Mesenteric fat pad (tissue), 1 donor: ENCODE results near the gene DLGAP5. TPM values are rescaled to one million over a fixed set of nuclear protein-coding genes. Genes with fewer than 3 reads are reported as not detected.

ENCODE experiments used
- DNase-seq: peaks from one replicate; pipeline ENCODE4 v3.0.0-alpha.2; 2020; ENCODE audit warnings: low spot score
- long read RNA-seq: library from polyadenylated mRNA; unstranded; transcript quantifications from one replicate; pipeline ENCODE4 v2.0.0, GENCODE V29; 2020
- total RNA-seq: library from RNA; stranded (reverse); fragmentation: NEBNext Ultra II Directional; extraction: Animal tissue kit (Norgen Biotek cat#: 25700); gene quantifications from one replicate; pipeline ENCODE4 v1.2.1, GENCODE V29; 2021
- donor health status: DM: yes; HTN: yes; CAD: no.

The DLGAP5 gene, protein sequence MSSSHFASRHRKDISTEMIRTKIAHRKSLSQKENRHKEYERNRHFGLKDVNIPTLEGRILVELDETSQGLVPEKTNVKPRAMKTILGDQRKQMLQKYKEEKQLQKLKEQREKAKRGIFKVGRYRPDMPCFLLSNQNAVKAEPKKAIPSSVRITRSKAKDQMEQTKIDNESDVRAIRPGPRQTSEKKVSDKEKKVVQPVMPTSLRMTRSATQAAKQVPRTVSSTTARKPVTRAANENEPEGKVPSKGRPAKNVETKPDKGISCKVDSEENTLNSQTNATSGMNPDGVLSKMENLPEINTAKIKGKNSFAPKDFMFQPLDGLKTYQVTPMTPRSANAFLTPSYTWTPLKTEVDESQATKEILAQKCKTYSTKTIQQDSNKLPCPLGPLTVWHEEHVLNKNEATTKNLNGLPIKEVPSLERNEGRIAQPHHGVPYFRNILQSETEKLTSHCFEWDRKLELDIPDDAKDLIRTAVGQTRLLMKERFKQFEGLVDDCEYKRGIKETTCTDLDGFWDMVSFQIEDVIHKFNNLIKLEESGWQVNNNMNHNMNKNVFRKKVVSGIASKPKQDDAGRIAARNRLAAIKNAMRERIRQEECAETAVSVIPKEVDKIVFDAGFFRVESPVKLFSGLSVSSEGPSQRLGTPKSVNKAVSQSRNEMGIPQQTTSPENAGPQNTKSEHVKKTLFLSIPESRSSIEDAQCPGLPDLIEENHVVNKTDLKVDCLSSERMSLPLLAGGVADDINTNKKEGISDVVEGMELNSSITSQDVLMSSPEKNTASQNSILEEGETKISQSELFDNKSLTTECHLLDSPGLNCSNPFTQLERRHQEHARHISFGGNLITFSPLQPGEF
- not detected for total RNA-seq
- long read RNA-seq, partial matches to known transcripts, result 0 of 1 reads
- long read RNA-seq, other reads (novel, unspliced or antisense), result 0 of 1 reads

DNA sequence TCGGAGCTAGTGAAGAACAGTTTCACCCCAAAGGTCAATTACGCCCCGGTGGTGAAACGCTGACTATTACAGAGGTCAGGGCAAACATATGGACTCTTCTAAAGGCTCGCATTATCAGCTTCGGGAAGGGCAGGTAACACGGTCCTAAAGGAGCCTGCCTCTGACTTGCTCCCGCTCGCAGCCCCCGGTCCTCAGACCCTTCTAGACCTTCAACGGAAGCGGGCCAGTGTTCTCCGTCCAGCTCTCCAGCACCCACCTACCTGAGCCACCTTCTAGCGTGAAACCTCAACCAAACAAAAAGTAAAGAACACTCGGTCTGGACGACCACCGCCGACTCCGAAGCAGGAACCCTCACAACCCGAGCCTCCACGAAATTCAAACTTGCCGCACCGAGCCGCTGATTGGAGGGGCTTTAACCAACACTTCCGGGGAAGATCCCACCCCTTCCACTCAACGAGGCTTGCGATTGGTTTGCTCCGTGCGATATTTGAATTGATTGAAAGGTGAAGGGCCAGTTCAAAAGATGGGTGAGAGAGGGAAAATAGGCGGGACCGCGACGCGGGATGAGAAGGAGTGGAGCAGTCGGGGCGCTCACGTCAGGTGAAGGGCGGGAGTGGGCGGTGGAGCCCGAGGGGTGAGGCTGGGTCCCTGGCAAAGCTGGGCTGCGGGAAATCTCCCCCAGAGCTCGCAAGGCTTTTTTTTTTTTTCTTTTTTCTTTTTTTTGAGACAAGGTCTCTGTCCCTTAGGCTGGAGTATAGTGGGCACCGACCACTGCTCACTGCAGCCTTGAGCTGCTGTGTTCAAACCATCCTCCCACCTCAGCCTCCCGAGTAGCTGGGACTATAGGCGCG is at the start of gene DLGAP5:
Gene DLGAP5 (minus strand): TSS at position 383 of the 851 bp plus-strand sequence. CDS start 2,406 bp downstream, outside the sequence.
- peak; percentile 93 for DNase-seq

DNA sequence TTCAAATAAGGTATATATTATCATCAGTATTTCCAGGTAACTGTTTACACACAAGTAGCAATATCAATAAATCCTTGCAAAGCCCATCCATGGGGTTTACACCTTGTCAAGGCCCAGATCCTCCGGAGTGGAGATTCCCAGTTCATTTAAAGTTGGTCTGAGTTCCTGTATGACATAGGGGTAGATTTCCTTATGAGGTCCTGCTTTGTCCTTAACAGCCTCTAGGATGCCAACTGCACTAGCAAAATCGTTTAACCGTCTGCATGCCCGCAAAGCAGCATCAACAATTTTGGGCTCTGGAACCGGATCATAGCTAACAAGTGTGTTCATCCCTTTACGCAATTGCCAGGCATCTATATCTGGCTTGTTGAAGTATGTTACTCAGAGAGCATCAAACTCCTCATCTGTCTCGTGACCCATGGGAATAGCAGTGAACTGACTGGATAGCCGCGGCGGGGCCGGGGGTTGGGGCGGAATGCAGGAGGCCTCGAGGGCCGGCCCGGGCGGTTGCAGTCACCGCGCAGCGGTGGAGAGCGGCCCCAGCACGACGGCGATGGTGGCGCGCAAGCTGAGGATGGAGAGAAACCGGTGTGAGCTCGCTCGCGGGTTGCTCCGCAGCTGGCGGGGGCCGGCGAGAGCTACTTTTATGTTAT is 49.3 kb upstream of the DLGAP5 start:
- no peak for DNase-seq

DNA sequence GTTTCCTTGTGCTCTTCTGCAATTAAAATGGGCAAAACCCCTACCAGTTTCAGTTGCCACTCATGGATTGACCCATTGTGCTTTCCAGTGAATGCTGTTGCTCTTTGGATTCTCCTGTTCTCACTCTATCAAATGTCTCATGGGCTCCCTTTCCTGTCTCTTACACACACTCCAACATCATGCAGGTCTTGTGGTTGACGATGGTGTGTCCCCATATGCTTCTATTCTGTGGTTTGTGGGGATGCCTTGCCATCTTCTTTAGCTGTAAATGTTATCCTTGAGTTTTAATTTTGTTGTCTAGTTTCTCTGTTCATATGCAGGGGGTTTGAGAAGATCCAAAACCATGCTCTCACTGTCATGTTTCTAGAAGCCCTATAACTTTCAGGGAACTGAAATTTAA is 47.9 kb upstream of the DLGAP5 start:
- DNase-seq, result no peak

DNA sequence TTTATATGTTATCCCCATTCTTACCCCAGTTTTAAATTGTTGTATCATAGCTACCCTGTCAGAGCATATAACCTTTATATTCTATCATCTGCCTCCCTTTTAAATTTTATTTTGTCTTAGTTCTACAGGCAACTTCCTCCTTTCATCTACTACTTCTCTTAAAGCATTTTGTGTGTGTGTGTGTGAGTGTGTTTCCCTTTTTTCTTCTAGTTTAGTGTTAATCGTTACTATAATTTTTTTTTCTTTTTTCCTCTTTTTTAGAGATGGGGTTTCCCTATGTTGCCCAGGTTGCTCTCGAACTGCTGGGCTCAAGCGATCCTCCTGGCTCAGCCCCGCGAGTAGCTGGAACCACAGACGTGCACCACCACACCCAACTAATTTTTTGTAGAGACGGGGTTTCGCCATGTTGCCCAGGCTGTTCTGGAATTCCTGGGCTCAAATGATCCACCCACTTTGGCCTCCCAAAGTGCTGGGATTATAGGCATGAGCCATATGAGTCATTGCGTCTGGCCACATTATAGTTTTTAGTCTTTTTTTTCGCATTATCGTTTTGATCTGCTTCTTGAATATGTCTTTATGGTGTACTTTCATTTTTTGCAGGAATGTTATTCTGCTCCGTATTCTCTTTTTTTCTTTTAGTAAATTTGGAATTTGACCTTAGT is 46.8 kb upstream of the DLGAP5 start:
- no peak for DNase-seq

DNA sequence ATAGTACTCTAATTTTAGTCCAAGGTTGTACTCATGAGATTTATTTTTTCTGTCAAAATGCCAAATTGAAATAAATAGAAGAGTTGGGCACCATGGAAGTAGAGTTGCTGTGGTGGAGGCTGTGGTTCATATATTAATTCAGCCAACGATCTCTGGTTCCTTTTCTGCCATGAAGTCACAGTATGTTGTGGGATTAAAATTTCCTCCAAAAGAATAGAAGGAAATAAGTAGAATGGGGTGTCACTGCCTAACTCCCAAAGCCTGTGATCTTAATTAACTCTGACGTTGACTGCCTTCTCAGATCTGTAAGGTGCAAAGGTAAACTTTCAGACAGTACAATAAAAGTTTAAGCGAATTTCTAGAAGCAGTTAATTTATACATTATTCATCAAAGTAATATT is 42.2 kb upstream of the DLGAP5 start:
- DNase-seq, result no peak

DNA sequence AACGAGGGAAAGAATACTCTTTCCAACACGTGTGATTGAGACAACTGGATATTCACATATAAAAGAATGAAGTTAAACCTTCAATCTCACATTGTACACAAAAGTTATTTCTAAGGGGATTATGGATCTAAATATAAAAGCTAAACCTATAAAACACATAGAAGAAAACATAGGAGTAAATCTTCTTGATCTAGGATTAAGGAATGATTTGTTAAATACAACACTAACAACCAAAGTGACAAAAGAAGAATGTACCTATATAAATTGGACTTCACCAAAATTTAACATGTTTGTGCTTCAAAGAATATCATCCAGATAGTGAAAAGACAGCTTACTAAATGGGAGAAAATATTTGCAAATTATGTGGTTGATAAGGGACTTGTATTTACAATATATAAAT is 36.9 kb upstream of the DLGAP5 start:
- DNase-seq, result no peak

DNA sequence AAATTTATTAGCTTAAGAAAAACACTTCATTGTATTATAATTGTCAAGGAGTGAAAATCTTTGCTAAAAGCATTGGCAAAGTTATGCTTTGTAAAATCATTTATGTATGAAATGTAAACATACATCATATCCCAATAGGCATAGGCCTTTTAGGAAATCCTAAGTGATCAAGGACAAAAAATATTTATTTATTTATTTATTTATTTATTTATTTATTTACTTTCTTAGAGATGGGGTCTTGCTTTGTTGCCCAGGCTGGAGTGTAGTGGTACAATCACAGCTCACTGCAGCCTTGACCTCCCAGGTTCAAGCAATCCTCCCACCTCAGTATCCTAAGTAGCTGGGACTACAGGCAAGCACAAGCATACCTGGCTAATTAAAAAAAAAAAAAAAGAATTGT is 32.0 kb upstream of the DLGAP5 start:
- no peak for DNase-seq

DNA sequence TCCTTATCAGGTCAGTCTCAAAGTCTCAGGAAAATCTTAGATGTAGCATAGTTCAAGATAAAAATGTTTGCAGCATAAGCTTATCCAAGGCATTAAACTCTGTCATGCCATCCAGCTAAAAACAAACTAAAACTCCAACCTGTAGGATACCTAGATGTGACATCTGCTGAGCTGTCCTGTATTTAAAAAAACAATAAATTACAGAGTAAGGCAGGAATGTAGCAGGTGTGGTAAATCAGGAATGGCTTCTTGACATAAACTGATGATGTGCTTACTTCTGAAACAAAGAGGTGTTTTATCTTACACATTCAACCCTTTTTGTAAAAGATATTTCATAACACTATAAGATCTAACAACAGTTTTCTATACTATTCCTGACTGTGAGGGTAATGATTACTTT is 30.6 kb upstream of the DLGAP5 start:
- no peak for DNase-seq

DNA sequence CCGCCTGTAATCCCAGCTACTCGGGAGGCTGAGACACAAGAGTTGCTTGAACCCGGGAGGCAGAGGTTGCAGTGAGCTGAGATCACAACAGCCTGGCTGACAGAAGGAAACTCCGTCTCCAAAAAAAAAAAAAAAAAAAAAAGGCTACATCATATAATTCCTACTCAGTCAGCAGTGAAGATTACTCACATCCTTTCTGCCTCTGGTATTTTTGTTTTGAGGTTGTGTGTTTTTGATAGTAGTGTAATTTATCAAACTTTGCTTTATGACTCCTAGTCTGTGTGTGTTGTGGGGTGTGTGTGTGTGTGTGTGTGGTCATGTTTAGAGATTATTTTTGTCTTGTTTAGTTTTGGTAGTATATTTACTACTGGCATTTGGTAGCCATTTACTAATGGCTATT is 29.8 kb upstream of the DLGAP5 start:
- DNase-seq, result no peak

DNA sequence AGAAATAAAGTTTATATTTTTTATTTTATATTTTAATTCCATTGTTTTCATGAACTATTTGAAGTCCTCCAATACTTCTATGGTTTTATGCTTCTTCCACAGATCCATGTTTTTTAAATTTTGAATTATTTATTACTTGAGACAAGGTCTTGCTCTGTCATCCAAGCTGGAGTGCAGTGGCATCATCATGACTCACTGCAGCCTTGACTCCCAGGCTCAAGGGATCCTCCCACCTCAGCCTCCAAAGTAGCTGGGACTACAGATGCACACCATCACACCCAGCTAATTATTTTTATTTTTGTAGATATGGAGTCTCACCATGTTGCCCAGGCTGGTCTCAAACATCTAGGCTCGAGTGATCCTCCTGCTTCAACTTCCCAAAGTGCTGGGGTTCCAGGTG is 28.8 kb upstream of the DLGAP5 start:
- DNase-seq, result no peak

DNA sequence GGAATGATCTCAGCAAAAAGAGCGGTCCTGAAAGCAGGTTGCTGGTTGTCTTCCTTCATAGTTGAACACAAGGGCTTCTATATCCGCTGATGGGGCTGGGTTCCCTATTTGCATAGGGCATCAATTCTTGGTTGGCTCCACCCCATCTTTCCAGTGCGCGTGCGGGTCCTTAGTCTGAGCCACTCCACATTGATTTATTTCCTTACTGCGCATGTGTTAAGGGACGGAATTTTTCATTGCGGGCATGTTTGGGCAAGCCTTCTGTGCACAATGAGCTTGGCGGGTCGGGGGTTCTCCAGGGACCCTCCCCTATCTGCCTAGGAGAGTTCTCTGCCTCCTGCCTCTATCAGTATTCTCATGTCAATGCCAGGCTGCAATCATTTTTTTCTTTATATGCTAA is 21.2 kb upstream of the DLGAP5 start:
- DNase-seq, result no peak

DNA sequence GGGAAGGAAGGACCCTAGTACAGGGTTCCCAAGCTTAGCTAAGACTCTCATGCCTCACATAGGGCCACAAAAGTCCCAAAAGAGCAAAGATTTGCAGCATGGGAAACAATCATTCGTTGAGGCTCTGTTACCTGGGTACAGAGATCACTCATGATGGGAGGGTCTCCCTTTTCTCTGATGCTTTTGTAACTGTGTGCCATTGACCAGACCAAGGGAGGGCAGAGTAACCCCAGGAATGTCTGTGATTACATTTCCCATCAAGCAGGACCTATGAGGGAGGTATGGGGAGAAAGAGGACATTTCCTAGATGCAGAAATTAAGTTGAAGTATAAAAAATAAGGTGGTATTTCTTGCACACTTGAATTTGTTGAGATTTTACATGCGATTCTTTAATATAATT is 16.4 kb upstream of the DLGAP5 start:
- DNase-seq, result no peak

DNA sequence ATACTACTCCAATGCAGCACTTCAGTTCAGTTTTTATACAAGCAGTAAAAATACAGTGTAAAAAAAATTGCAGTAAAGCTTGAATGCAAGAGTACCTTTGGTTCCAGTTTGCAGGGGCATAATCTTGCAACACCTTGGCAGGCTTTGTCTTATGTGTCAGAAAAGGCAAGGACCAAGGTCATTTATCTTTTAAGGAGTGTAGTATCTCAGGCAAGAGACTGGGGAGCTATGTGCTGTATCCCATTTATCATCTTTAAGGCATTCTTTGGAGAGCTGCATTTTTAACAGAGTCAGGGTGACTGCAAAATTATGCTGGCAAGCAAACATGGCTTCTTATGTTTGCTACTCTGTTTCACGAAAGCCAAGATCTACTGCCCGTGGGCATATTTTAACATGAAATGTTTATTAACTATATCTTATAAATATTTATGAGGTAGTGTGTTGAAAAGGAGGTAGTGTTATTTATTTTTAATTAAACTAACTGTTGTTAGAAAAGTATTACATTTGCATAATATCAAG is 14.8 kb upstream of the DLGAP5 start:
- DNase-seq, result no peak

DNA sequence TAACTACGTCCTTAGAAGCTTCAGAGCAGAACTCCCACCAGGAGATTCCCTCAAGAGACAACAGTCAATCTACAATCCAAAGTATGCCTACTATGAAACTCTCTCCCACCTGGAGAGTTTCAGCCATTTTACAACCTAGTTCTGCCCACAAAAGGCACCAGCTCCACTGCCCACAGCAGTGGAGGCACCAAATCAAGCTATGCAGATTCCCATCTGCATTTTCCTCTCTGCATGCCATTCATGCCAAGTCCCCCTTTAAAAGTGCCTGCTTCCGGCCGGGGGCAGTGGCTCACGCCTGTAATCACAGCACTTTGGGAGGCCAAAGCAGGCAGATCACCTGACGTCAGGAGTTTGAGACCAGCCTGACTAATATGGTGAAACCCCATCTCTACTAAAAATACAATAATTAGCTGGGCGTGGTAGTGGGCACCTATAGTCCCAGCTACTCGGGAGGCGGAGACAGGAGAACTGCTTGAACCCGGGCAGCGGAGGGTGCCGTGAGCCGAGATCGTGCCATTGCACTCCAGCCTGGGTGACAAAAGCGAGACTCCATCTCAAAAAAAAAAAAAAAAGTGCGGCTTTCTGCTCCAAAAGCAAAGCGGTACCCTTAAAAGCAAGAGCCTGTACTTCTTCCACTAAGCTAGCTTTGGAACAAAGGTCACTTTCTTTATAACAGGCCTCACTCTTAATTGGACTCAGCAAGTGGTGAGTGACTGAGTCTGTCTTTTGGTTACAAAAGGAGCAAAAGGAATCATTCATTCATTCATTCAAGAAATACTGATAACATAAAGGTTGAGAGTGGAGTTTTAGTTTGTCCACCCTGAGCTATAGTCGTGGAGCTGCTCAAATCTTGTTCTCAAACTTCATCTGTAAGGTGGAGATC is 10.1 kb upstream of the DLGAP5 start:
- DNase-seq, result no peak

DNA sequence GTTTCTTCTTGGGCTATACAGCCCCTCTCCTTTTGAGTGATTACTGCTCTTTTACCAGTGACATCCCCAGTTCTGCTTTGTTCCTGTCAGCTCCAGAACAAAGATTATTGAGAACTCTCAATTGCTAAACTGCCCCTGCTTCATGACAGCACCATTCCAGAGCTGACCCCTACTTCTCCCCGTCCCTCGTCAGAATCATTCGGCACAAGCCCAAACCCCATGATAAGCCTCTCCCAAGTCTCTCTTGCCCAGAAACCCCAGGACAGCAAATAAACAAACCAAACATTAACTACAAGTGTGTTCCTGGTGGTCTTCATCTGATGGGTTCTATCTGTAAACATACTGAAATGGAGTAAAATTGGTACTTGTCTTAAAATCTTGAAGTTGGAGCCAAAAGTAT is 9.3 kb upstream of the DLGAP5 start:
- DNase-seq, result no peak

DNA sequence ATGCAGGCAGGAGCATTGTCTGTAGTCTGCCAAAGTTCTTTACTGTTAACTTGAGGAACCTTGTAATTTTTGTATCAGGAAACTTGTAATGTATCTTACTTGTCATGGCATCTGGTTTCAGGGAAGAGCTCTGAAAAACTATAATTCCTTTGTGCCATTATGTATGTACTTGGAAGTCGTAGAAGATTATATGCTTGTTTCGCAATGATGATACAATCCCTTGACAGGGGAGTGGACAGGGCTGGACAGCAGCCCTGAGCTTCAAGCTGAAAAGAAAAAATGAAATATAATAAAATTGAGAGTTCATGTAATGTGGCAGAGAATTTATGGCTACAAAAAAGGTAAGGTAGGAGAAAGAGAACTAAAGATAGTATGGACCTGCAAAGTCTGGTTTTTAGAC is 7.4 kb upstream of the DLGAP5 start:
- no peak for DNase-seq

DNA sequence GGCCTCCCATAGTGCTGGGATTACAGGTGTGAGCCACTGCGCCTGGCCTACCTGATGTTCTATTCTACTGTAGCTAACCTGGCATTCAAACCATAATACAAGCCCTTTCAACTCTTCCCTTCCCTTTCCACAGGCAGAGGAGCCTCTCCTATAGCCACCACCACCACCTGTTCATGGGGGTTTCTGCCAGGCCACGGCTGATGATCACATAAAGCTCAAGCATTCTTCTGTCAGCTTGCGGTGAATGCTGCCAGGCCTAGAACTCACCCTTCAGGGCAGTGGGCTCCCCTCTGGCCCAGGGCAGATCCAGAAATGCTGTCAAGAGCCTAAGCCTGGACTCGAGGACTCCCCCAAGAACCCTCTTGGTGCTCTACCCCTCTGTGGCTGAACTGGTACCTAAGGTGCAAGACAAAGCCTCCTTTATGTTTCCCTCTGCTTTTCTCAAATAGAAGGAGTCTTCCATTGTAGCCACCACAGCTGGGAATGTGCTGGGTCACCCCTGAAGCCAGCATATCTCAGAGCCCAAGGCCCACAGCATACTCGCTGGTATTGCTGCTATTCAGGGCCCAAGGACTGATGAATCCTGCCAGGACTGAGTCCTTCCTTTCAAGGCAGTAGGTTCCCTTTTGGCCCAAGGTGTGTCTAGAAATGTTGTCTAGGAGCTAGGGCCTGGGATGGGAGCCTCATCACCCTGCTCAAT is 3.4 kb upstream of the DLGAP5 start:
- no peak for DNase-seq

DNA sequence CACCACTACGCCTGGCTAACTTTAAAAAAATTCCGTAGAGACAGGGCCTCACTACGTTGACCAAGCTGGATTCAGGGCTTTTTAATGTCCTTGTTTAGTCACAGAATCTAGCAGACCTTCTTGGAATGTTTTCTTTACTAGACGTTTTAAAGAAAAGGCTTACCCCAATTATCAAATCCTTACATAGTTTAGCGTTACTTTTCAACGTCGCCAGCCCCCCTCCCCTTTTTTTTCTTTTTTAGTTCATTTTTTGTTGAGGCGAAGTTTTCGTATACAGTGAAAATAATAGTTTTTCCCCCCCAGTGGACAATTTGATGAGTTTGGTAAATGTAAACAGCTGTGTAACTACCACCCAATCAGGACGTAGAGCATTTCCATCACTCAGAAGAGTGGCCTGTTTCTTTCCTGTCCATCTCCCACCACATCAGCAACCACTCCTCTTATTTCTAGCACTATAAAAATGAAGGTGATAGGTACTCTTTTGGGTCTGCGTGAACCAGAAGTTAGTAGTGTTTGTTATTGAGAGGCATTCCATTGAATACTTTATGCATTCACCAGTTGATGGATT is 753 bp upstream of the DLGAP5 start:
- no peak for DNase-seq
